K562 (cell line): ENCODE data around the gene OTULIN.

ENCODE experiments used
- BCLAF1 ChIP-seq, 2 experiments: fragments of 450-650 bp in 1 of 2; IDR thresholded peaks; 2 replicates each; pipeline ENCODE4 v1.6.1; 2011 to 2017; ENCODE audit warnings: low read depth in 2 of 2, antibody characterized with exemption in 1 of 2, borderline replicate concordance in 1 of 2, low read length in 1 of 2, mild to moderate bottlenecking in 1 of 2, mixed read lengths in 1 of 2; ENCODE audit not compliant: control insufficient read depth in 1 of 2
- HBP1 ChIP-seq: fragments of 450-650 bp; formaldehyde crosslinking; IDR thresholded peaks from 2 replicates; pipeline ENCODE4 v1.4.0; 2022; ENCODE audit warnings: missing genetic modification characterization
- HCFC1 ChIP-seq: IDR thresholded peaks from 2 replicates; pipeline ENCODE4 v1.6.1; 2012; ENCODE audit warnings: low read depth, low read length, improper control_type of control experiment
- HDAC2 ChIP-seq: fragments of 450-650 bp; IDR thresholded peaks from 2 replicates; pipeline ENCODE4 v1.6.1; 2016; ENCODE audit warnings: mild to moderate bottlenecking
- JUN ChIP-seq, 2 experiments: sonication (generic) in 1 of 2; formaldehyde crosslinking in 1 of 2; IDR thresholded peaks; 2 replicates each; pipeline versions ENCODE4 v1.6.1 to v1.8.0; 2012 to 2022; ENCODE audit warnings: borderline replicate concordance in 2 of 2, mild to moderate bottlenecking in 2 of 2, improper control_type of control experiment in 1 of 2, low read depth in 1 of 2, low read length in 1 of 2, missing genetic modification reagents in 1 of 2
- RB1 ChIP-seq: fragments of 450-650 bp; IDR thresholded peaks from 2 replicates; pipeline ENCODE4 v1.6.1; 2017; ENCODE audit warnings: low read depth, mild to moderate bottlenecking
- ZNF140 ChIP-seq: fragments of 250-450 bp; sonication (Bioruptor Pico); IDR thresholded peaks from 2 replicates; pipeline ENCODE4 v1.8.0; 2021; ENCODE audit warnings: moderate library complexity, mild to moderate bottlenecking, inconsistent platforms

- TF ChIP-seq JUN (IDR thresholded peaks at IDR 0.05; ENCODE audit: borderline replicate concordance, low read depth, low read length) (no peak), JUN (CRISPR knock-in tag; IDR thresholded peaks at IDR 0.05; ENCODE audit: borderline replicate concordance) (no peak), HDAC2 (no peak), HBP1 (CRISPR knock-in tag) (no peak), BCLAF1 (IDR thresholded peaks at IDR 0.05; ENCODE audit: borderline replicate concordance in 1 of 2, control insufficient read depth in 1 of 2, low read depth in 2 of 2, low read length in 1 of 2) (no peak), HCFC1 (no peak), RB1 (no peak), ZNF140 (CRISPR knock-in tag) (no peak)
Measured at GRCh38 chr5:14706615-14707021, 42.1 kb downstream of the OTULIN start.
